GM19468 (cell line): ENCODE results near the gene DDX10.

ENCODE experiments used
- ATAC-seq: cut with Tn5 transposase; IDR thresholded peaks from one replicate; pipeline ENCODE4 v1.9.1; 2021; ENCODE audit warnings: mild to moderate bottlenecking, moderate library complexity, moderate number of reproducible peaks; ENCODE audit not compliant: unreplicated experiment; ENCODE audit errors: extremely low read depth

DDX10 gene

DNA sequence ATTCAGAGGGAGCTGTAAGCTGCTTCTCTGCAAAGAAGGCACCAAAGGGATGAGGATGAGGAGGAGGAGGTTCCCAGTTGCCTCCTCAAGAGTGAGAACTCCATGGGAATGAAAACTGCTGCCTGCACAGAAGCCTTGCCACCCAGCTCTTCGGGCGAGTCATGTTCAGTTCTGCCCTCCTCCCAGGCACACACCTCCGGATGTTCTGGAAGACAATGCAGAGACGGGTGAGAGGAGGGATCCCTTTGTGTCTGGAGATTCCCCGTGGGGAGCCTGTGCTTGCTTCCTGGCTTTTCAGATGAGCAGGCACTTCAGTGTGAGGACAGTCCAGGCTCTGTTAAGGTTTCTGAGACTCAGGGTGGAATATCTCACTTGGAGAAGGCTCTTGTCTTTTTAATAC lies 295.6 kb downstream of the DDX10 start:
- no peak for ATAC-seq

GRCh38 chr11:108961095-108961494 lies 296.2 kb downstream of the DDX10 start:
- ATAC-seq: no peak

DNA sequence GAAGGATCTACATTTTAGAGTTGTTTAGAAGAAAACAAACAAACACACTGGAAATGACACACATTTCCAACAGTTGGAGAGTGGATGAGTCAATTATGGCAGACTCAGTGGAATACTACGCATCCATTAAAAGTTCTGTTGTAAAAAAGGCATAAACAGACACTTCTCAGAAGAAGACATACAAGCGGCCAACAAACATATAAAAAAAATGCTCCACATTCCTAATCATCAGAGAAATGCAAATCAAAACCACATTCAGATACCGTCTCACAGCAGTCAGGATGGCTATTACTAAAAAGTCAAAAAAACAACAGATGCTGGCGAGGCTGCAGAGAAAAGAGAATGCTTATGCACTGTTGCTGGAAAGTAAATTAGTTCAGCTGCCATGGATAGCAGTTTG lies 298.2 kb downstream of the DDX10 start:
- no peak for ATAC-seq

DNA sequence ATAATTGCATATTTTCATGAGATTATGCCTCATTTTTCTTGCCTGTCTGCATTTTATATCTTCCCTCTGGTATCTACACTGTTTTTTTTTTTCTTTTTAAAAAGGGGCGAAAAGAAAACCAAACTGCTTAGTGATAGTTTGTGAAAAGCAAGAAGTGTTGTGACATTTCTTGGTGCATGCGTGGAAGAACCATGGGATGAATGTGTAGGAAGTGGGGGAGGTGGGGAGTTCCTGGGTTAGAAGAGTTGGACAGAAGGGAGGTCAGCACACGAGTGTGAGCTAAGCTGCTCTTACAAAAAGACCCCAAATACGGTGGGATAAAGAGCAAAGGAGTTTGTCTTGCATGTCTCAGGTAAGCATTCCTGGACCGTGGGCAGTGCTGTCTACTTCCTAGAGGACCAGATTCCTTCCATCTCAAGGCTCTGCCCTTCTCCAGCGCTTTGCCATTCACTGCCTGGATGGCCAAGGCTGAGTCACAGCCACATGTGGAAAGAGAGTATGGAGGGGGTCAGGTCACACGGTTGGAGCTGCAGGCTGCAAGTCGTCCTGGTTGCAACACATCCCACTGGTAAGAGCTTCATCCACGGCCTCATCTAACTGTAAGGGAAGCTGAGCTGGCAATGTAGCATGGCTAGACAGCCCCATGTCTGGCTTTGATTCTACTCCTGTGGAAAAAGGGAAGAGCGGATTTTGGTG lies 300.6 kb downstream of the DDX10 start:
- no peak for ATAC-seq

DNA sequence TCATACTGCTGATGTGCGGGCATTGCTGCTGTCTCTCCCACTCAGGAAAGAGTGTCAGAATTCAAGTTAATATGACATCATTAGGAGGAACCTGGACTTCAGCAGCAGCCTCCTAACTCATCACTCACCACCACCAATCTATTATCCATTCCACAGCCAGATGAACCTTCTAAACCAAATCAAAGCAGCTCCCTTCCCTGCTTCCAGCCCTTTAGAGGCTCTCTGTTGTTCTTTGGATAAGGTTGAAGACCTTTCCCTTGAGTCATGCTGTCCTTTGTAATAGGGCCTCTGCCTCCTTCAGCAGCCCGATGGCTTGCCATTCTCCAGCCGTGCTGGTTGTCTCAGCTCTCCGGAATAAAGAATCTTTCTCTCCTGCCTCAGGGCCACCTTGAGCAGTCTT lies 301.3 kb downstream of the DDX10 start:
- no peak for ATAC-seq

- no peak for ATAC-seq
These were observed 302.1 kb downstream of the DDX10 start for GRCh38 chr11:108966978-108967377.

GRCh38 chr11:108967571-108967970 lies 302.7 kb downstream of the DDX10 start:
- no peak for ATAC-seq

- ATAC-seq: no peak
These were observed 305.5 kb downstream of the DDX10 start for GRCh38 chr11:108970221-108970991.

DNA sequence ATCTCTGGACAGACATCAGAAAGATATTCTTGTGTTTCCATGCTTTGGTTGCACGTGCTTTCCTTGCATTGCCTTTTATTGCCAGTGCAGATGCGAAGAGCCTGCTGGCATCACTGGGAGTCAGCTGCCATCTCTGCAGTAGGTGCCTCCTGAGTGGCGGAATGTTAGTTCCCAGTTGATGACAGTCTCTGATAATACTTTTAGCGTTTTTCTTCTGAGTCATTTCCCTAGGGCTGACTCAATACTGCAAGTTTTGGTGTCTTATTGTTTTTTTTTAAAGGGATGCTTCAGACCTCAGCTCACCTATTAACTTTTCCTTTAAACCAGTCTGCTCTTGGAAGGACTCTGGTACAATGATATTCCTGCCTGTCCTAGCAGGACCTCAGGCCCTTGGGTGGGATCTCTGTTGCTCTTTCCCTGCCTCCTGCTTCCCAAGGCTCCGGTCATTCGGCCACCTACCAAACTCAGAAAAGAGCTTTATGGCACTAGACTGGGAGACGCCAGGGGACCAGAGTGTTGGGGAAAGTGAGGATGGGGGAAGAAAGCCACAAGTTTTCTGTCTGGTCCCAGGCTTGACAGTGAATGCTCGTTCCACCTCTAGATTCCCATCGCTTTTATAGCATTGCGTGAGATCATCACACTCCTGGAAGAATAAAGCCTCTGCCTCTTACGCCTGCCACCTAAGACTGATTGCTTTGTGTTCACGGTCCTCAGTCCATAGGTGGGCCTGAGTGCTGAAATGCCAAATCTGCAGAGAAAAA lies 308.7 kb downstream of the DDX10 start:
- no peak for ATAC-seq

GRCh38 chr11:108975026-108975425 lies 310.2 kb downstream of the DDX10 start:
- ATAC-seq: no peak

DNA sequence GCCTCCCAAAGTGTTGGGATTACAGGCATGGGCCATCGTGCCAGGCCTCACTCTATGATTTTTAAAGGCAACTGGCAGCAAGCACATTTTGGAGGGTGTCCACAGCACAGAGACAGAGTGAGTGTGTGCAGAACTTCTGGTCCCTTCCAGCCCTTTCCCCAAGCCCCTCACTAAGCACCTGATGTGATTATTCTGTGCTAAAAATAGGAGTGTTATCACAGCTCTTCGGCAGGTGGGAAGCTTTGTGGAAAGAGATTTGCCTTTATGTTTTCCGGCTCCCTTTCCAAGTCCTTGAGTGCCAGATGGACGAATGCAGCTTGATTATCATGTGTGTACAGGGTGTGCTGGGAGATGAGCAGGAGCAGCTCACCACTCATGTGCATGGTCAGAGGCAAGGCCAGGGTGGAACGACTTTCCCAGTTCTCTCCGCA lies 310.8 kb downstream of the DDX10 start:
- no peak for ATAC-seq

DNA sequence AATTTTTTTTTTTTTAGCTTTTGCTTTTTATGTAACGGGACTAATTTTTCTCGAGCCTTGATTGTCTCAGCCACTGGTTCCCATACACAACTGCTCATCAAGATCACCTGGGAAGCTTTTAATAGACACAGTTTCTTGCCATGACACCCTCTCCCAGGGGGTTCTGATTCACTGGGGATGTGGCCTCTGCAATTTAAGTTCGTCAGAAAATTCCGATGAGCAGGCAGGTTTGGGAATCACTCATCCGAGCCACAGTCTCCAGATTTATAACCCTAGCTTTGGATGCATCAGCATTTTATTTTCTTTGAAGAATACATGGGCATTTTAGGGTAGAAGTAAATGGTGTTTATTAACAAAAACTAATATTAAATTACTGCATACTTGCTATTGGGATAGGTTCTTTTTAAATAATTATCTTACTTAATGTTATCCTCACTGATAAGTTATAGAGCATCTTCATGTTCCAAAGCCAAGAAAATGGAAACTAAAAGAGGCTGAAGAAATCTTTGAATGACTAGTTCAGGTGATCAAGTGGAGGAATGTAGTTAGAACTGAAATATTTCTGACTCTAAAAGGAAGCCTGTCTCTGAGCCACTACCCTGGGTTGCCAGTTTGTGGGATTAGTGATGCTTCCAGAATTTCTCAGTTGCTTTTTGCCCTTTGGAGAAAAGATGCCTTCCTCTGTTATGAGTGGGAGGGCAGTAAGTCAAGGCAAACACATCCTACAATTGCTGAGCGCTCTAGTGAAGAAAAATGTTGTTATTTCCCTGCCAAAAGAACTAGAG lies 319.0 kb downstream of the DDX10 start:
- ATAC-seq: no peak

GRCh38 chr11:108984523-108984922 lies 319.7 kb downstream of the DDX10 start:
- no peak for ATAC-seq

DNA sequence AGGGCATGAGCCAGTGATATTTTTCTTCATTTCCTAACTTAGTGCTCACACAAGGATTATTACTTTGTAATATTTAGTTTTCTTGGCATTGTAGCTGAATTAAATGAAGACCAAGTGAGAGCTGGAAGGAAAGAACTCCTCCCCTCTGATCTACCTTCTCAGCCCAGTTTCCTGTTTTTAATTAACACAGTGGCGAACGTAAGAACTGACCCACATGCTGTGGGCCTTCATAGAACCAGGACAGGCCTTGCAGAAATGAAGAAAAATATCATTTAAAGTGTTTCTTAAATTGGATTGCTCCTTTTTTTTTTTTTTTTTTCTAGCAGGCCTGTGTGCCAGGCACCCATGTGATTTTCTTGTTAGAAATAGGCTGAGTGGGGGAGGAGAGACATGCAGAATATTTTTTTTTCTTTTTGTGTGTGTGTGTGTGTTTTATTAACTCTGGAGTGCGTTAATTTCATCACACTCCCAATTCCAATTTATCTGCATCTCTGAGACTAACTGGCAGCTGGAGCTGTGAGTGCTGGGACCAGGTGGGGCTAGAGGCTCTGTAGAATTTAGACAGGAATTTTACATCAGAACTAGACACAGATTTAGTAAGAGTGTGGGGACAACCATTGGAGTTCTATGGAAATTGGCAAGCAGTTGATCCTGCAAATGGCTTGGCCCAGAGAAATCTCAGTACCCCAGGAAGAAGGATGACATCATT lies 320.5 kb downstream of the DDX10 start:
- no peak for ATAC-seq

DNA sequence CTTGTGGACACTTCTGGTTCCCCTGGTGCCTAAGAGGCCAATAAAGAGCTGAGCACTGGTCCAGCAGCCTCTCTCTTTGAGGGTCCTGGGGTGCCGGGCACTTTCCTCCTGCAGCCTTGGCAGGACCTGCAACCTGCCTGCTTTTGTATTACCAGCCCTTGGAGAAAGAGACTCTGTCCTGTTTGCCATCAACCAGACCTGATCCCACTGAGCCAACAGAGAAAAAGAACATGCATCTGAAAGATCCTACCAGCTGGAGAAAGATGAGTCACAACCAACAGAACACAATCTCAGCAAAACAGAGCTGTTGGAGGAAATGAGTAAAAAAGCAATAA lies 321.0 kb downstream of the DDX10 start:
- no peak for ATAC-seq
